IPS DF 4.7 (cell line): ENCODE measurements around the gene DHRS13.

Experiments
- DNase-seq: peaks from one replicate; pipeline ENCODE4 v3.0.0-alpha.2; 2013; ENCODE audit warnings: low spot score; ENCODE audit errors: extremely low read depth

Gene DHRS13

GRCh38 chr17:28902819-28903545, at the start of gene DHRS13:
TSS of gene DHRS13 (minus strand) at chr17:28903079. CDS start at chr17:28902944, 135 bp downstream.
- DNase-seq, result peak; percentile 71

- DNase-seq, result peak; percentile 97
Observed at GRCh38 chr17:28951991-28952975, 49.4 kb upstream of the DHRS13 start.

- peak; percentile 98 for DNase-seq
Observed at GRCh38 chr17:28951428-28951990, 48.6 kb upstream of the DHRS13 start, which contains the start of gene PHF12. TSS of gene PHF12 (minus strand) at chr17:28951518. CDS start at chr17:28950960, 558 bp downstream.

- no peak for DNase-seq
Observed at GRCh38 chr17:28950752-28951427, 48.0 kb upstream of the DHRS13 start.

GRCh38 chr17:28950017-28950751, 47.3 kb upstream of the DHRS13 start:
- DNase-seq, result no peak

GRCh38 chr17:28949185-28950016, 46.5 kb upstream of the DHRS13 start:
- DNase-seq, result no peak

GRCh38 chr17:28948873-28949184, 46.0 kb upstream of the DHRS13 start:
- no peak for DNase-seq

GRCh38 chr17:28948342-28948741, 45.5 kb upstream of the DHRS13 start:
- DNase-seq, result no peak

- DNase-seq, result no peak
Observed at GRCh38 chr17:28947639-28948038, 44.8 kb upstream of the DHRS13 start.

- DNase-seq, result no peak
Observed at GRCh38 chr17:28946239-28946638, 43.4 kb upstream of the DHRS13 start.

GRCh38 chr17:28944862-28945741, 42.2 kb upstream of the DHRS13 start:
- DNase-seq, result no peak

- DNase-seq, result no peak
Observed at GRCh38 chr17:28944343-28944742, 41.5 kb upstream of the DHRS13 start.

GRCh38 chr17:28942925-28943324, 40.0 kb upstream of the DHRS13 start:
- no peak for DNase-seq

GRCh38 chr17:28941251-28941650, 38.4 kb upstream of the DHRS13 start:
- no peak for DNase-seq

GRCh38 chr17:28940675-28941074, 37.8 kb upstream of the DHRS13 start:
- DNase-seq, result no peak

GRCh38 chr17:28940142-28940541, 37.3 kb upstream of the DHRS13 start:
- no peak for DNase-seq

GRCh38 chr17:28938552-28938951, 35.7 kb upstream of the DHRS13 start:
- DNase-seq, result no peak

GRCh38 chr17:28937044-28937729, 34.3 kb upstream of the DHRS13 start:
- no peak for DNase-seq
